Measurements from ENCODE around the gene CHEK2.
A peak's percentile ranks its signal among the peaks of the same experiment; 100 is the strongest.
"Not testable (repeated sequence)": the region's sequence is repeated elsewhere in the genome, so short reads cannot be mapped to it uniquely, and the experiment has no call there.

CHEK2 gene

DNA sequence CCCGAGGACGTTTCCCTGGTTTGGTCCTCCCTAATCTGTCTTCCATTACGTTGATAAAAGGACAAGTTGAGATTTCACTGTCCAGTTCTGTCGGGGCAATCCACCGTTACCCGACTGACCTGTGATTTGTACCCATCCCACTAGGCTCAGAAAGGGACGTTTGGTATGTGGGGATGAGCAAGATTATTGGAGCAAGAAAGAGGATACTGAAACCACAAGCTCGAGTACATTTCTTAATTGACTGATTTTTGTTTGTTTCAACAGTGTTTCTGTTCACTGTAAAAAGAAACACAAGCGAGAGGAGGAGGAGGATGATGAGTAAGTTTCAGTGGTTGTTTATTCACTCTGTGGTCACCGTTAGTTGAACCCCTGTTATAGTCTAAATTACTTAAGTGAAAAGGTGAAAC is 31.8 kb upstream of the CHEK2 start:
- DNase-seq (ENCODE audit: low spot score): peak; percentile 75
- TF ChIP-seq, protein P1, sequence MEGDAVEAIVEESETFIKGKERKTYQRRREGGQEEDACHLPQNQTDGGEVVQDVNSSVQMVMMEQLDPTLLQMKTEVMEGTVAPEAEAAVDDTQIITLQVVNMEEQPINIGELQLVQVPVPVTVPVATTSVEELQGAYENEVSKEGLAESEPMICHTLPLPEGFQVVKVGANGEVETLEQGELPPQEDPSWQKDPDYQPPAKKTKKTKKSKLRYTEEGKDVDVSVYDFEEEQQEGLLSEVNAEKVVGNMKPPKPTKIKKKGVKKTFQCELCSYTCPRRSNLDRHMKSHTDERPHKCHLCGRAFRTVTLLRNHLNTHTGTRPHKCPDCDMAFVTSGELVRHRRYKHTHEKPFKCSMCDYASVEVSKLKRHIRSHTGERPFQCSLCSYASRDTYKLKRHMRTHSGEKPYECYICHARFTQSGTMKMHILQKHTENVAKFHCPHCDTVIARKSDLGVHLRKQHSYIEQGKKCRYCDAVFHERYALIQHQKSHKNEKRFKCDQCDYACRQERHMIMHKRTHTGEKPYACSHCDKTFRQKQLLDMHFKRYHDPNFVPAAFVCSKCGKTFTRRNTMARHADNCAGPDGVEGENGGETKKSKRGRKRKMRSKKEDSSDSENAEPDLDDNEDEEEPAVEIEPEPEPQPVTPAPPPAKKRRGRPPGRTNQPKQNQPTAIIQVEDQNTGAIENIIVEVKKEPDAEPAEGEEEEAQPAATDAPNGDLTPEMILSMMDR (IDR thresholded peaks at IDR 0.05; ENCODE audit: extremely low read depth, missing control alignments): no peak

DNA sequence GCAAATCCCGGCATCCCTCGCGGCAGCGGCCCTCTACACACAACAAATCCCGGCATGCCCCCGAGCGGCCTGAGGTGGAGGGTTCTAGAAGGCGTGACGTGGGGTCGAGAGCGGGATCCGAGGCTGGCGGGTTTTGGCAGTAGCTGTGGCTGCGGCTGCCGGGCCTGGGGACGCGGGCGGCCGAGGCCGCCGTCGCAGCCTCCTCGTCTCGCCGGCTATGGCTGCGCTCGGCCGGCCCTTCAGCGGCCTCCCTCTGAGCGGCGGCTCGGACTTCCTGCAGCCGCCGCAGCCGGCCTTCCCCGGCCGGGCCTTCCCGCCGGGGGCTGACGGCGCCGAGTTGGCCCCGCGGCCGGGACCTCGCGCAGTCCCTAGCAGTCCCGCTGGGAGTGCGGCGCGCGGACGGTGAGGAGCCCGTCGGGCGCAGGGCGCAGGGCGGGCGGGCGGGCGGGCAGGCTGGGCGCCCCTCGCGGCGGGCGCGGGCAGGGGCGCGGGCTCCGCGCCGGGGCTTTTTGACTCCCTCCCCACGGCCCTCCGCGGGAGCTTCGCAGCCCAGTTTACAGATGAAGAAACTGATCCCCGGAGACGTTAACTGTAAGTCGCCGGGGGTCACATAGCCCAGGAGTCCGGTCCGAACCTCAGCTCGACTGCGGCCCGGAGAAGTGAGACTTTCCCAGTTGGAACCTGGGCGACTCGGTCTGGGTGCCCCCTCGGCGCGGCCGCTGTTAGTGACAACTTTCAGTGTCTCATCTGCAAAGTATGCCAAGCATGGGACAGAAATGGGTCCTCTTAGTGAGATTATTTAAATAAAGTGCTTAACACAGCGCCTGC is 31.2 kb upstream of the CHEK2 start, which contains the start of gene CCDC117:
TSS of gene CCDC117 (plus strand) at position 63 of the 828 bp plus-strand sequence. CDS start at position 218, 155 bp downstream.
- TF ChIP-seq, protein P1 (IDR thresholded peaks at IDR 0.05; ENCODE audit: extremely low read depth, missing control alignments): no peak
- peak; percentile 95 for DNase-seq (ENCODE audit: low spot score)

DNA sequence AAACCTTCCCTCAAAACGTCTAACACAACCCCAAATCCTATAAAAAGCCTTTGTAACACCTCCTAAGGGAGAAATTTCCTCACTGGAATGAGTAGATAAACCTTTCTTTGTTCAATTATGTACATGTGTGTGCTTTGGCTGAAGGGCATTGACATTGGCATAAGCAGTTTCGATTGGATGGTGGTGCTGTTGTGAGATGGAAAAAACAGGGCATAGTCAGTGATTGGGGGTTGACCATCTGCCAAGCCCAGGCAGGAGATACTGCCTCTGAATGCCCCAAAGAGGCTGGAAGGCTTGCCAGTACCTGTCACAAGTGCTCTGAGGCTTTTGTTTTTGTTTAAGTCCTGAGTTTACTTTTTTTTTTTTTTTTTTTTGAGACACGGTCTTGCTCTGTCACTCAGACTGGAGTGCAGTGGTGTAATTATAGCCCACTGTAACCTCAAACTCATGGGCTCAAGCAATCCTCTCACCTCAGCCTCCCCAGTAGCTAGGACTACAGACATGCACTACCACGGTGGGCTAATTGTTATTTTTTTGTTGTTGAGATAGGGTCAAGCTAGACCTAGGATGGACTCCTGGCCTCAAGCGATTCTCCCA is 29.7 kb upstream of the CHEK2 start:
- no peak for DNase-seq (ENCODE audit: low spot score)
- TF ChIP-seq, protein P1 (IDR thresholded peaks at IDR 0.05; ENCODE audit: extremely low read depth, missing control alignments): no peak

DNA sequence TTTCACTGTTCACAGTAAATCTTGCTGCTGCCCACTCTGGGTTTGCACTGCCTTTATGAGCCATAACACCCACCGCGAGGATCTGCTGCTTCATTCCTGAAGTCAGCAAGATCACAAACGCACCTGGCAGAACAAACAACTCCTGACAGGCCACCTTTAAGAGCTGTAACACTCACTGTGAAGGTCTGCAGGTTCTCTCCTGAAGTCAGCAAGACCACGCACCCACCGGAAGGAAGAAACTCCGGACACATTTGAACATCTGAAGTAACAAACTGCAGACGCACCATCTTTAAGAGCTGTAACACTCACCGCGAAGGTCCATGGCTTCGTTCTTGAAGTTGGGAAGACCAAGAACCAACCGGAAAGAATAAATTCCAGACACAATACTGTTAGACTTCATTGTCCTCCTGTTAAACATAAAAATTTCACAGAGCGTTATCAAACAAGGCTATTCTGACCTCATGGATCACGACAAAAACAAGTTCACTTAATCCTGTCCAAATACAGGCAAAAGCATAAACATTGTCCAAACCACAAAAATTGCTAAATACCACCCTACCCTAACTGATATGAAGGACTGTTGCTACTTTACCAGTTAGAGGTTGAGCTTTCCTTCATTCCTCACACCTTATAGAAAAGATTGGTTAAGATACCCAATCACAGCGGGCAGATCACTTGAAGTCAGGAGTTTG is 27.9 kb upstream of the CHEK2 start:
- TF ChIP-seq, protein P1 (IDR thresholded peaks at IDR 0.05; ENCODE audit: extremely low read depth, missing control alignments): no peak
- no peak for DNase-seq (ENCODE audit: low spot score)

DNA sequence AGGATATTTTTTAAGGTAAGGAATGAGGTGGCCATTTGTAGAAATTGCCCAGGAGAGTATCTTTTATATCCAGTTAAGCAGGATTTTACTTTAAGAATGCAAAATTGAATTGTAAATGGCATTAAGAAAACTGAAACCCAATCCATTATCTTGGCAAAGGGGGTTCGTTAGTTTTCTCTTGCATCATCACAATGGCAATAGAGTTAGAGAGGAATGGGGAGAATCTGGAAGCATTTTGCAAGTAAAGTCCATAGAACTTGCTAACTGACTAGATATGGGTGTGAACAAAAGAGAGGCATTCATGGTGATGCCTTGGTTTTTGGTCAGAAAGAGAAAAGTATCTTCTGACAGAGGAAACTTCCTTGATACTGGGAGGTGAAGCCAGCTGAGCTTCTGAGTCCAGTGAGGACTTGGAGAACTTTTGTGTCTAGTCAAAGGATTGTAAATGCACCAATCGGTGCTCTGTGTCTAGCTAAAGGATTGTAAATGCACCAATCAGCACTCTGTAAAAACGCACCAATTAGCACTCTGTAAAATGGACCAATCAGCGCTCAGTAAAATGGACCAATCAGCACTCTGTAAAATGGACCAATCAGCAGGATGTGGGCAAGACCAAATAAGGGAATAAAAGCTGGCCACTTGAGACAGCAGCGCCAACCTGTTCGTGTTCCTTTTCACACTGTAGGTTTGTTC is 27.2 kb upstream of the CHEK2 start:
- TF ChIP-seq, protein P1 (IDR thresholded peaks at IDR 0.05; ENCODE audit: extremely low read depth, missing control alignments): no peak
- DNase-seq (ENCODE audit: low spot score): no peak

DNA sequence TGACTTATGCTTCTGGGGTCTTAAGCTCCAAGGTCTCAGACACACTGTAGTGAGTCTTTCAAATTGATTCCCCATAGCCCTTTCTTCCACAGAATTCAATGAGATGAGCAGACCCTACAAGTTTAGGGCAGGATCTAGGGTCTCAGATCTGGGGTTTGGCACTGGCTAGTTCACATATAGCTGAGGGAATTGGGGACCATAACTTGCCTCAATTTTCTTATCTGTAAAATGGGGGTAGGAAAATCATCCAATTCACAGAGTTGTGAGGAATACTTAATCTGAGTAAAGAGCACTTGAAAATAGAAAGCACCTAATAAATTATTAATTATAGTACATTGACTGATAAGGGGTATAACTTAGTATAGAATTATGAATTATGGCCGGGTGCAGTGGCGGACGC is 25.0 kb upstream of the CHEK2 start:
- TF ChIP-seq, protein P1 (IDR thresholded peaks at IDR 0.05; ENCODE audit: extremely low read depth, missing control alignments): no peak
- DNase-seq (ENCODE audit: low spot score): no peak

DNA sequence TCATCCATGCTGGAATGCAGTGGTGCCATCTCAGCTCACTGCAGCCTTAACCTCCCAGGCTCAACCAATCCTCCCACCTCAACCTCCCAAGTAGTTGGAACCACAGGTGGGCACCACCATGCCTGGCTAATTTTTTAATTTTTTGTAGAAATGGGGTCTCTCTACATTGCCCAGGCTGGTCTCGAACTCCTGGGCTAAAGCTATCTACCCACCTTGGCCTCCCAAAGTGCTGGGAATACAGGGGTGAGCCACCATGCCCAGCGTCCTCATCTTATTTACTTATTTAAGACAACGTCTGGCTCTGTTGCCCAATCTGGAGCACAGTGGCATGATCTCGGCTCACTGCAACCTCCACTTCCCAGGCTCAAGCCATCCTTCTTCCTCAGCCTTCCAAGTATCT is 20.4 kb upstream of the CHEK2 start:
- DNase-seq (ENCODE audit: low spot score): not testable (repeated sequence)
